ENCODE results near the gene IGFL4.

IGFL4 gene

DNA sequence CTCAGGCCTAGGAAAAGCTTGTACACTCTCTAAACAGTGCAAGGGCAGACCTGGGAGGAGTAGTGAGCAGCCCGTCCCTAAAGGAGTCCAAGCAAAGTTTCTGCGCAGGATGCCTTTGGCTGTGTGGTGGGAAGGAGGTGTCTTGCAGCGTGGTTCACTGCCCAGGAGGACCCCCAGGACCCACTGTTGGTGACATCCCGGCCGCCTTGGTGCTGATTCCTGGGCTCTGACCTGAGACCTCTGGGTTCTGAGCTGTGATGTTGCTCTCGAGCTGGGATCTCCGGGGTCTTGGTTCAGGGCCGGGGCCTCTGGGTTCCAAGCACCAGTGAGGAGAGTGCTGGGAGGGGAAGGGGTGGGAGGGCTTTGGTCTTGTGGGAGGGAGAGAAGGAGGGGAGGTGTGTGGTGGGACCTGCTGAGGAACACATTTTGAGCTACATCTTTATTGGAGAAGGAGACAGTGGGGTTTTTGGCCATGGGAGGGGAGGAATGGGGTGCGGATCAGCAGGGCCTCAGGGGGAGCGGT lies 22.0 kb downstream of the IGFL4 start:
- DNase-seq: no peak

DNA sequence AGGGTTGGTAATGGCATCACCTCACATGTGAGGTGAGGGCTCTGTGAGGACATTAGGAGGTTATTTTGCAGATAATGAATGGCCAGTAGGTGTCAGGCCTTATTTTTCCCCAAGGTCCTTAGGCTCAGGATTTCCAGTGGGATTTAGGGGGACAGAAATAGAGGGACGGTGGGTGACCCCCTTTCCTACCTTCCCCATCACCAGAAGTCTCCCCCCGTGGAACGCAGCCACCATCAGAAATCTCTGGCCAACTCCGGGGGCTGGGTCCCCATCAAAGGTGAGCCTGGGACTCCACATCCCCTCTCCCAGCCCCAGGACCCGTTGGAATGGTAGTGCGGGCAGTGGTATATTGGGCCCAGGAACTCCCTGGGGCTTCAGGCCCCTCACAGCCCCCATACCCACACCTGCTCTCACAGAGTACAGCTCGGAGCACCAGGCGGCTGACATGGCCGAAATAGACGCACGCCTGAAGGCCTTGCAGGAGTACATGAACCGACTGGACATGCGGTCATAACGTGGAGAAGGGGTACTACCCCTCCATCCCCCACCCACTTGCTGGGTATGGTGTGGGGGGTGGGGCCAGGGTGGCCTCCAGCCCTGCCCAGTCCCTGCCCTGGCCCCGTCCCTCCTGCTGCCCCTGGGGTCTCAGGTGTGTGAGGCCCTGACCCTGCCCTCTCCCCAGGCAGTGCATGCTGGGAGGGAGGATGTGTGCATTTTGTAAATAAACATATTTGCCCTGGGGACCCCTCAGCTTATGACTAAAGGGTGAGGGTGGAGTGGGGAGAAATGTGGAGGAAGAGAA lies 22.7 kb downstream of the IGFL4 start:
- DNase-seq: no peak

DNA sequence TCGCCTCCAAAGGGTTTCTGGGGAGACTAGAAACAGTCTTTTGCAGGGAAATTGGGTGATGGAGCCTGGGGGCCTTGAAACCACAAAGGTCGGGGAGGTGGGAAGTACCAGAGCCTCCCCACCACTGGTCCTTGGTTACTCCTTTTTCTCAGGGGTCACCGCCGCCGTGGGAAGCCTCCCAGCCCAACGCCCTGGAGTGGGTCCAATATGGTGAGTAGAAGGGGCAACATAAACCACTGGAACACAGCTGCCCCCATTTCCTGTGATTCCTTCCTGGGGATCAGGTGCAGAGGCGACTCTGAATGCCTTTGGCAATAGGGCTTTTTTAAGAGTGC lies 23.7 kb downstream of the IGFL4 start:
- no peak for DNase-seq

DNA sequence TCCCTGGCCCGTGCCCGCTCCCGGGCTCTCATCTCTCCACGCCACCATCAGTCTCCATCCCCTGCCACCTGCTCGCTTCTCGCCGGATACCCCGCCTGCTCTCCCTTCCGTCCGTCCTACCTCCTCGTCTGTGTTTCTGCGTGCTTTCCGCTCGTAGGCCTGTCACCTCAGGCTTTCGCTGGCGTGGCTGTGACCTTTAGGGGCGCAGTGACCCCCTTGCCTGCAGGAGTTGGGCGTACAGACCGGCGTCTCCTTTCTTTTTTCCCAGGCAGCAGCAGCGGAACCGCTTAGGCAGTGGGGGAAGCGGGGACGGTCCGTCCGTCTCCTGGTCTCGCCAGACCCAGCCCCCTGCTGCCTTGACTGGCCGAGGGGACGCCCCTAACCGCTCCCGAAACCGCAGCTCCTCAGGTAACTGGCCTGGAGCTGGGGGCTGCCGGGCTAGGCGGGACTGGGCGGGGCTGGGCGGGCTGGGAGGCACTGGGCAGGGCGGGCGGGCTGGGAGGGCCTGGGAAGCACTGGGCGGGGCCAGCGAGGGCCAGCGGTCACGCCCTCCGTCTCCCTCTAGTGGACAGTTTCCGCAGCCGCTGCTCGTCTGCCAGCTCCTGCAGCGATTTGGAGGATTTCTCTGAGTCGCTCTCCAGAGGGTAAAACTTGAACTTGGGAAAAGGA lies 24.2 kb downstream of the IGFL4 start:
- DNase-seq: peak; percentile 66

DNA sequence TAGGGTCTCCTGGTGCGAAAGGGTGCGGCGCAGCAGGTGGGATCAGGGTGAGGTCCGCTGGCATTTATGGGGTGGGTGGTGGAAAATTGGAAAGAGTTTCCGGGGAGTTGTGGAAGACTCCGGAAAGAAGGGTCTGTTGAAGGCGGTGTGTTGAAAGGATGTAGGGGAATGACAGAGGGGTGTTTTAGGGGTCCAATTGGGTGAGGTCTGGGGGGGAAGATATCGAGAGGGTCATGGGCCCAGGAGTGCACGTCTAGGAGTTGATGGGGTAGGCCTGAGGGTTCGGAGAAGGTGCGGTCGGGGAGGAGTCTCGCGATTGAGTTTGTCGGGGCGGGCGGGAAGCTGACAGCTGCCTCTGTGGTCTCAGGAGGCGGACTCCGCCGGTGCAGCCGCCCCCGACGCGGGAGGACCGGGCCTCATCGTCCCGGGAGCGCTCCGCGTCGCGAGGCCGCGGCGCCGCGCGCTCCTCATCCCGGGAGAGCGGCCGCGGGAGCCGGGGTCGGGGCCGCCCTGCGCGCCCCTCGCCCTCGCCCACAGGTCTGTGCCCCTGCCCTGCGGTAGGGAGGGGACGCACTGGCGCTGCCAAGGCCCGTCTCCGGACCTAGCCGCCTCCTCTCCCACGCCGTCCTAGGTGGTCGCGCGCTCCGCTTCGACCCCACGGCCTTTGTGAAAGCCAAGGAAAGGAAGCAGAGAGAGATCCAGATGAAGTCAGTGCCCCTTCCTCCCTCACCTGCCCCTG lies 24.9 kb downstream of the IGFL4 start:
- no peak for DNase-seq

DNA sequence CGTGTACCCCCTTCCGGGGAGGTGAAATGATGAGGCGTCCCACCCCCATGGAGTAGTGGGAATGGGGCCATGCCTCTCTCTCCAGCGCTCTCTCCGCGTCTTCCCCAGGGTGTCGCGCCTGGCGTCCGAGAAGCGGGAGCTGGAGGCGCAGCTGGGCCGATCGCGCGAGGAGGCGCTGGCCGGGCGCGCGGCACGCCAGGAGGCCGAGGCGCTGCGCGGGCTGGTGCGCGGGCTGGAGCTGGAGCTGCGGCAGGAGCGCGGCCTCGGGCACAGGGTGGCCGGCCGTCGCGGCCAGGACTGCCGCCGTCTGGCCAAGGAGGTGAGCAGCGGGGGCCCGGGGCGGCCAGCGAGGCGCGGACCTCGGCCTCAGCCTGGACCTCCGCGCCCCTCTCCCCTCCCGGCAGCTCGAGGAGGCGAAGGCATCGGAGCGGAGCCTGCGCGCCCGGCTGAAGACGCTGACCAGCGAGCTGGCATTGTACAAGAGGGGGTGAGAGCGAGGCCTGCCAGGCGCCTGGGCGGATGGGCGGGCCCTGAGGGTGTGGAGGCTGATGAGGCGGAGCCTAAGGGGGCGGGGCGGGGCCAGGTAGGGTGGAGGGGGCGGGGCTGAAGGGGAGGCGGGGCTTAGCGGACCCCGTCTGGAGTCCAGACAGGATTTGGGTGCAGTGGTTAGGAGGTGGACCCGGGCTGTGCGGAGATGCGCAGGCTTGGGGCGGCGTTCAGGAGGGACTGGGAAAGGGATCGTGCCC lies 25.7 kb downstream of the IGFL4 start:
- DNase-seq: no peak

DNA sequence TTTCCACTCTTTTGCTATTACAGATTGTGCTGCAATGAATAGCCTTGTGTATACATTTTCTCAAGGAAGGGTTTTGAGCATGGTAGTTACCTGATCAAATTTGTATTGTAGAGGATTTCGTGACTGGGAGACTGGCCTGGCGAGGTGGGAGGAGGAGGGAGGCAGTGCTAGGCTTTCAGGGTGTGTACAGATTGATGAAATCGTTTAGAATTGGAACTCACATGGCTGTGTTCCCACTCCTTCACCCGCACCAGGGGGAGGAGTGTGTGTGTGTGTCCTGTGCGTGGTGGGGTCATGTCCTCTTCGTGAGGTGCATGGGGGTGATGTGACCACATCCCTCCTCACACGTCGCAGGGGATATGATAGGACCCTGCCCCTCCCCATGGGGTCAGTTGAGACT lies 26.3 kb downstream of the IGFL4 start:
- DNase-seq: no peak

DNA sequence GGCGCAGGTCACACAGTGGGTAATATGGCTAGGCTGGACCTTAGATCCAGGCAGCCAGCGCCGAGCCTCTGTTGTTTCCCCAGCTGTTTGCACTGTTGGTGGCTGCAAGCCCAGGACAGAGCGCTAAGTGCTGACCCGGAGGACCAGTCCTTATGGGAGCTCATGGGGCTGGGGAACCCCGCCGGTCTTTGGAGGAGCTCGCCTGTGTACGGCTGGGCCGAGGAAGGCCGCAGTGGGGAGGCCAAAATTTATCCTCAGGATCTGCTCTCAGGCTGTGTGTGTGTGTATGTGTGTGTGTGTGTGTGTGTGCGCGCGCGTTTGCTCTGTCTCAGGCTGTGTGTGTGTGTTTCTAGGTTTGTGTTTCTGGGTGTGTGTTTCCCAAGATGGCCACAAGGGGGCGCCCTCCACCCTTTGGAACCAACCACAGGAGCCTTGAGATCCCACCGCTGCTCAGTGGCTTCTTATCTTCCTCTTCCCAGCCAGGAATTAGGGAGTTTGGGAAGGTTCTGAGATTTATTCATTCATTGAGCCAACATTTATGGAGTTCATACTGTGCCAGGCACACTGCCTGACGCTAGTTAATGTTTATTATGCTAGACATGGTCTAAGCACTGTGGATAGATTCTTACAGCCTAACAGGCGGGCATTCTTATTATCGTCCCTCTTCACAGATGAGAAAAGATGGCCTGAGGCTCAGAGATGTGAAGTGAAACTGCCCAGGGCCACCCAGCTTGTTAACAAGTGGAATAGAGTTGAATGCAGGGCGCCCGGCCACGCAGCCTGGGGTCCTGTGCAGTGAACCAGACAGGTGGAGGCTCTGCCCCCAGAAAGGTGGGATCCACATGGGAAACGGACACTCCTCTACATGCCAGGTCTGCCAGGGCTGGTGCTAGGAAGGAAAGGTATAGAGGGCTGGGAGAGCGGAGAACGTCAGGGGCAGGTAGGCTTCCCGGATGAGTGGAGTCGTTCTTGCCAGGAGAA lies 31.0 kb downstream of the IGFL4 start:
- DNase-seq: peak; percentile 60

DNA sequence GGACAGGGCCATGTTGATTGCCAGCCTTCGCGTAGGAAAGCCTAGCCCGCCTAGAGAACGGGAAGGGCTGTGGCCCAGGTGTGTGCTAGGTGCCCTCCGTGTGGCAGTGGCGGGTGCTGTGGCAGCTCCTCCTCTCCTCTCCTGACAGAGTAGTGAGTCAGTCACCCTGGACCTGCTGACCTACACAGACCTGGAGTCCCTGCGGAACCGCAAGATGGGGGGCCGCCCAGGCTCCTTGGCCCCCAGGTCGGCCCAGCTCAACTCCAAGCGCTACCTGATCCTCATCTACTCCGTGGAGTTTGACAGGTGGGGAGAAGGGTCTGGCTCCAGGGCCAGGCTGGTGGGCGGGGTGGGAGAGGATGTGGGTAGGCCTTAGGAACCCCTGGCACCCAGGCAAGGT lies 34.4 kb downstream of the IGFL4 start:
- no peak for DNase-seq

DNA sequence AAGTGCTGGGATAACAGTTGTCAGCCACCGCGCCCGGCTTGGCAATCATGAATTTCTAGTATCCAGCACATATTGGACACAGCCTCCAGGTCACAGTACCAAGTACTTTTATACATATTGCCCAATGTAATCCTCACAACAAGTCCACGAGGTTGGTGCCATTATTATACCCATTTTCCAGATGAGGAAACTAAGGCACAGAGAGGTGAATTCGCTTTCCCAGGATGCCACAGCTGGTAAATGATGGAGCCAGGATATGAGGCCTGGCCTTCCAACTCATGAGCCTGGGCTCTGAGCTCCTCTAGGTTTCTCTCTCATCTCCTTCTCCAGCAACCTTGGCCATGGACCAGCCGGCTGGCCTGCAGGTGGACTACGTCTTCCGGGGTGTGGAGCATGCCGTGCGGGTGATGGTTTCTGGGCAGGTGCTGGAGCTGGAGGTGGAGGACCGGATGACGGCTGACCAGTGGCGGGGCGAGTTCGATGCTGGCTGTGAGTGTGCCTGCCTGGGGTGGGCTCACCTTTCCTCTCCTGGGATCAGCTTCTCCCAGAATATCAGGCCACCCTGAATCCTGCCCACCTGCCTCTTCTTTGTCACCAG lies 38.0 kb downstream of the IGFL4 start:
- DNase-seq: no peak

DNA sequence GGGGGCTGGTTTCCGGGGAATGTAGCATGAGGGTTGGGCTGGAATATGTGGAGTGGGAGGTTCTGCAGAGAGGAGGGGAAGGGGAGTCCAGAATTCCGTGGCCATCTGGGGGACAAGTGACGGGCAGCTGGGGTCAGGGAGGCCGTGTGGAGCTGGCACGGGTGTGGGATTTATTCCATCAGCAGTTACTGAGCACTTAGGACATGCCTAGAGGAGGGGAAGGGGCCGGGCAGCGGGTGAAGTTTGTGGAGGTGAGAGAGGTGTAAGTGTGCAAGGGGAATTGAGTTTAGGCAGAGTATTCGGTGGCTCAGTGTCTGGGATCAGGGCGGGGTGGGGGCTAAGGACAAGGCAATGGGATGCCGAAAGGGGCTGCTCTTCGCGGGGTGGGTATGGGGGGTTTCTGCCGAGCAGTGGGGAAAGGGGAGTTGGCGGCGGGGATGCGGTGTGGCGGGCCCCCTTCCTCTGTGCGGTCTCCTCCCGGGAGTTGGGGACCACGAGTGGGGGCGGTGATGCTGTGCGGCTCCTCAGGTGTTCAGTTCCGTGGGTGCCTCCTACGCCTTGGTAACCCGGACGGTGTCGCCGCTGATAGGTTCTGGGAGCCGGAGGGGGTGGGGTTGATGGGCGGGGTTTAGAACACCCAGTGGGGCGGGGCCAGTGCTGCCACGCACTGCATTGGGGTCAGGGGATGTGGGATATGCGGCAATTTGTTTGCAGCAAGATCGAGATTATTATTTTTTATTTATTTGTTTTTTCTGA lies 40.1 kb downstream of the IGFL4 start:
- no peak for DNase-seq

DNA sequence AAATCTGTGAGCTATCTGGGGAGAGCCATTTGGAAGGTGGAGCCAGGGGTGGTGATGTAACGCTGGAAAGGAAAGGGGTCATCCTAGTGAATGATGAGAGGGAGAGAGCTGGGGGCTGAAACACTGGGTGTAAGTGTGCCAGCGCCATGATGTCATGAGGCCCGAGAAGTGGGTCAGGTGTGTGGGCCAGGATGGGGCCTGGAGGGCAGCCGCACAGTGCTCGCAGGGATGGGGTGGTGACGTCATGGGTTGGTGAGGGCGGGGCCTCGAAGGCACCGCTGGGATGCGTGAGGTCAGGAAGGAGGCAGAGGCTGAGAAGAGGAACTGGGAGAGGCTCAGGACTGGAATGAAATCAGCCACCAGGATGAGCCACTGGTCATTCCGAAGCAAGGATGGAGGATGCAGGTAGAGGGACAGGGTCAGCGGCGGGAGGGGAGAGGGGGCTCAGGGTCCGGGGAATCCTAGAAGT lies 41.1 kb downstream of the IGFL4 start:
- DNase-seq: peak; percentile 21

DNA sequence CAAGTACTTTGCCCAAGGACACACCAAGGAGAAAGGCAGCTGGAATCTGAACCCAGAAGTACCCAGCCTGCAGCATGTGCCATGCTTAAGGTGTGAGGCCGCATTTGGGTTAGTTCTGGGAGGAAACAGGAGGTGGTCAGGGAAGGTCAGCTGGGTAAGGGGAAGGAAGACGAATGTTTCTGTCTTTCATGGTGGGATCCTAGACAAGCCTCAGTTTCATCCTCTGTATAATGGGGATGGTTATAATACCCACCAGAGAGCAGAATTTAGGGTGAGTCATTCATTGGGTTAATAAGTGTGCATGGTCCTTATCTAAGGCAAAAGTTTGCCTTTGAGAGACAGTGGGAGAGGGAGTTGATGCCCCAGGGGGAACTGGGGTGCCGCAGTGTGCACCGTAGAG lies 42.0 kb downstream of the IGFL4 start:
- no peak for DNase-seq

DNA sequence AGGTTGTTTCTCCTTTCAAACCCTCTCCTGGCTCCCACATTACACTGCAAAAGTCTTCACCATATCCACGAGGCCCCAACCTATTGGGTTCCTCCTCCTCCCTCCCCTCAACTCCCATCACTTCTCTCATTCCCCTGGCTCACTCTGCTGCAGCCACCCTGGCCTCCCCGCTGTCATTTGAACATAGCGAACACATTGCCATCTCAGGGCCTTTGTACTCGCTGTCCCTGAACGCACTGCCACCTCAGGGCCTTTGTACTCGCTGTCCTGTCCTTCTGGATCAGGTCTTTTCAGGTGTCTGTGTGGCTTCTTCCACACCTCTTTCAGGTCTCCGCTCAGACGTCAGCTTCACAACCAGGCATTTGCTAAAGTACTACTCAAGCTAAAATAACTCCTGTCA lies 43.9 kb downstream of the IGFL4 start:
- DNase-seq: no peak

DNA sequence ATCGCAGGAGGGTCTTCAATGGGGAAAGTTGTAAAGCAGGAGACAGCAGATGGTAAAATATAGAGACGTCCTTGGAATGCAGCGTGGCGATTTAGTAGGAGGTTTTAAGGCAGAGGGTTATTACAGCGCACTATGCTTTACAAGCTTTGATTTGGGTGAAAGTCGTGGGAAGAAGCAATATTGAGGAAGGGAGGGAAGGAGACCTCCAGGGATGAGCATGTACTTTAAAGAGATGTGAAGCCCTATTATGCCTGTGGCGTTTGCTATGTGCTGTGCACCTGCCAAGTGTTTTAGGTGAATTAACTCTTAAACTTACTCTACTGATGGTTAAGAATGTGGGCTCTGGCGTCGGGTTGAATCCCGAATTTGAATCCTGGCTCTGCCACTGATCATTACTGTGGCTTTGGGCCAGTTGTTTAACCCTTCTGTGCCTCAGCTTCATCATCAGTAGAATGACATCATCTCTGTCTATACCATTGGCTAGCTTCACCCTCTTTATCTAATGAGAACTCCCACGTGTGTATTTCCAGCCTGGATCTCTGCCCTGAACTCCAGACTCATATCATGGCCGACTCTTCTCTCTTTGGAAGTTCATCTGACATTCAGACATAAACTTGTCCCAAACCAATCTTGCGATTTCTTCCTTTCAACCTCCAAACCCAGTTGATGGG lies 45.0 kb downstream of the IGFL4 start:
- DNase-seq: no peak

DNA sequence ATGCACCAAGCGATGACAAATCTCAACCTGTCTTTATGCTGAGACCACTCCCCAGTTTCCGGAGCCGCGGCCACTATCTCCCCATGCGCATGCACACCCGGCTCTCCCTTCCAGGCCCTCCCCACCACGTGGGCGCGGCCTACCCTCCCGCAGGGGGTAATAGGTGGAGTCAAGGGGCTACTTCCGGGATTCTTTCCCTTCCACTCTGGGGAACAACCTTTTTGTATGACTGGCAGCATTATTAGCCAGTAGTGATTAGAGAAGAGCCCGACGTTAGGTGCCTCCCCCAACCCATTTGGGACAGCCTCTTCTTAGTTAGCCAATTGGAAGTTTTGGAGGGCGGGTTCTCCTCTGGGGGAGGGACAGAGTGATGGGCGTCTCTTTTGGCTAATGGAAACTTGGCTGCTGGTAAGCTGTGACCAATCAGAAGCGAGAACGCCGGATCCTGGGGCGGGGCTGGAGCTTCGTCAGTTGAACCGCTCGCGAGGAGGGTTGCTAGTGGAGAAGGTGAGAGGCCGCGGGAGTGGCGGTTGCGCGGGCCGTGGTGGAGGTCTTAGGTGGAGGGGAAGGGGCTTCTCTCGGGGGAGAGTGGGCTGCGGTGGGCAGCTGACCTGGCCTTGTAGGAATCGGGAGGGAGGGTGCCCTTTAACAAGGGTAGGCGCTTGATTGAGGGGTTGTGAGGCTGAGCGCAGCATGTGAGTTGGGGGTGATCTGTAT lies 45.6 kb downstream of the IGFL4 start, which contains the start of gene CCDC61:
Gene CCDC61 (plus strand): TSS at position 470 of the 717 bp plus-strand sequence. CDS start 7,552 bp downstream, outside the sequence.
- DNase-seq: peak; percentile 100

DNA sequence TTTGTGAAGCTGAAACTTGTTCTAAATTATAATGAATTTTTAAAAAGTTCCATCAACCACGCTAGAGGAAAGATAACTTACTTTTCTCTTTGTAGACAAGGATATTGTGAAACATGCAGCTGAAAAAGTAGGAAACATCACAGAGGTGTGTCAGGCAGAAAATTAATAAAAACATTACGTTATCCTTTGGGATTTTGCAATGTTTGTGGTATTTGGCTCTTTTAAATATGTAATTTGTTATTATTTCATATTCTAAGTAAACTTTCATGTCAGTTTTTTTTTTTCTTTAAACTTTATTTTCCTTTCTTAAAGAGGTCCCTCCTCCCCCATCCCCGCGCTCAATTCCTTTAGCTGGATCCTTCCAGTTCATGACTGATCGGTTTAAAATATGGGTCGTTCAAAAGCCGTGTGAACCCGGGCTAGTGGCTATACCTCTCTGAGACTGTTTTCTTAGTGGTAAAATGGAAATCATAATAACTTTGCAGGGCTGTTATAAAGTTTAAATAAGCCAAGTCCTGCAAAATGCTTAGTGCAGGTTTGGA lies 46.3 kb downstream of the IGFL4 start:
- no peak for DNase-seq

DNA sequence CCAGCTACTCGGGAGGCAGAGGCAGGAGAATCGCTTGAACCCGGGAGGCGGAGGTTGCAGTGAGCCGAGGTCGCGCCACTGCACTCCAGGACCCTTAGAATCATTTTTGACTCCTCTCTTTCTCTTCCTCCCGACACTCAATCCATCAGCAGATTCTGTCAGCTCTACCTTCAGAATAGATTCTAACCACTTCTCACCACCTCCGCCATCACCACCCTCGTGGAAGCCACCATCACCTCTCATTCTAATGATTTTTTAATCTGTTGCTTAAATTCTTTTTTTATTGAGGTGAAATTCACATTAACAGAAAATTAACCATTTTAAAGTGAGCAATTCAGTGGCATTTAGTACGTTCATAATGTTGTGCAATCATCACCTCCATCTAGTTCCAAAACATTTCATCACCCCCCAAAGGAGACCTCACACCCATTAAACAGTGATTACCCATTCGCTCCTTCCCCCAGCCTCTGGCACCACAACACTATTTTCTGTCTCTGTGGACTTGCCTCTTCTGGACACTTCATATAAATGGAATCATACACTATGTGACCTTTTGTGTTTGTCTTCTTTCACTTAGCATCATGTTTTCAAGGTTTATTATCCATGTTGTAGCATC lies 50.6 kb downstream of the IGFL4 start:
- DNase-seq: no peak
